Mesothelial cell of epicardium (in vitro differentiated cells): Measurements from ENCODE around the gene OR2T1. TPM values are rescaled to one million over a fixed set of nuclear protein-coding genes. Genes with fewer than 3 reads are reported as not detected.

Experiments used
- DNase-seq, 2 experiments: peaks; one replicate each; pipeline ENCODE4 v3.0.0; 2021; ENCODE audit warnings: low spot score in 2 of 2; ENCODE audit not compliant: unreplicated experiment in 2 of 2
- H3K27ac Mint-ChIP-seq: 2 replicates; pipeline ENCODE4 v1.8.0; 2021; ENCODE audit warnings: mixed read lengths
- H3K27me3 Mint-ChIP-seq: 2 replicates; pipeline ENCODE4 v1.8.0; 2021; ENCODE audit warnings: low read depth, mixed read lengths
- H3K36me3 Mint-ChIP-seq: 2 replicates; pipeline ENCODE4 v1.8.0; 2021; ENCODE audit warnings: mixed read lengths
- H3K4me1 Mint-ChIP-seq: 2 replicates; pipeline ENCODE4 v1.8.0; 2021; ENCODE audit warnings: mixed read lengths
- H3K4me3 Mint-ChIP-seq: 2 replicates; pipeline ENCODE4 v1.8.0; 2021; ENCODE audit warnings: mild to moderate bottlenecking, moderate library complexity, mixed read lengths
- H3K9me3 Mint-ChIP-seq: 2 replicates; pipeline ENCODE4 v1.8.0; 2021; ENCODE audit warnings: mixed read lengths
- CTCF ChIP-seq: fragments of 200-600 bp; sonication (generic); IDR thresholded peaks from one replicate; pipeline ENCODE4 v1.5.0; 2021; ENCODE audit warnings: antibody characterized with exemption; ENCODE audit not compliant: unreplicated experiment
- total RNA-seq: library from RNA; stranded (reverse); gene quantifications from 3 replicates; pipeline ENCODE4 v1.2.1, GENCODE V29; 2021

Gene OR2T1
- total RNA-seq, 1 donor from 2014 or later = not detected

DNA sequence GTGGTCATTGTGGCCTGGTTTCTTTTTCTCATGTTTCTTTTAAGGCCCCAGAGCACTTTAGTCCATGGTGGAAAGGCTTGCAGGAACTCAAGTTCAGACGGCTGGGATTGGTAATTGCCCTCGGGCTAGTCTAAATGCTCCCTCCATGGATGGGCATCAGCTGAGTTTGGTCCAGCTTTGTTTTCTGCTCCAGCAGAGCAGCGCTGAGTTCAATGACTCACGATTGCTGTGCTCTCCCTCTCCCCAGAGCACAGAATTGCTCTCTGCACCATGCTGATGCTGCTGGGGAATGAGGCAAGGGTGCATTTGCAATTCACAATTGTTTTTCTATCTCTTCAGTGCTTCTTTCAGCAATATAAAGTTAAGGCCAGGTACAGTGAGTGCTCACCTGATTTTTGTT lies 29.1 kb upstream of the OR2T1 start:
- Mint-ChIP-seq H3K4me1 (no peaks in the 10 kb centered on the region), H3K27me3 (no peaks in the 10 kb centered on the region), H3K9me3 (peaks cover 88% of the 10 kb centered on the region), H3K4me3 (no peak overlapping the region), H3K27ac (no peak overlapping the region), H3K36me3 (no peaks in the 10 kb centered on the region)
- TF ChIP-seq CTCF = no peak
- DNase-seq = no peak

- no peaks in the 10 kb centered on the region for H3K27me3 Mint-ChIP-seq
- TF ChIP-seq CTCF = no peak
- no peaks in the 10 kb centered on the region for H3K36me3 Mint-ChIP-seq
- no peak within 1 kb of the TSS for H3K4me3 Mint-ChIP-seq
- no peak within 1 kb of the TSS for H3K27ac Mint-ChIP-seq
- H3K9me3 Mint-ChIP-seq = peaks cover 79% of the 10 kb centered on the region
- no peak for DNase-seq
- no peaks in the 10 kb centered on the region for H3K4me1 Mint-ChIP-seq
Measured at GRCh38 chr1:248375446-248375845, 27.4 kb upstream of the OR2T1 start, which contains the start of gene OR2T6. OR2T6 (plus strand) TSS chr1:248375746; CDS start chr1:248387609, 11,863 bp downstream.

DNA sequence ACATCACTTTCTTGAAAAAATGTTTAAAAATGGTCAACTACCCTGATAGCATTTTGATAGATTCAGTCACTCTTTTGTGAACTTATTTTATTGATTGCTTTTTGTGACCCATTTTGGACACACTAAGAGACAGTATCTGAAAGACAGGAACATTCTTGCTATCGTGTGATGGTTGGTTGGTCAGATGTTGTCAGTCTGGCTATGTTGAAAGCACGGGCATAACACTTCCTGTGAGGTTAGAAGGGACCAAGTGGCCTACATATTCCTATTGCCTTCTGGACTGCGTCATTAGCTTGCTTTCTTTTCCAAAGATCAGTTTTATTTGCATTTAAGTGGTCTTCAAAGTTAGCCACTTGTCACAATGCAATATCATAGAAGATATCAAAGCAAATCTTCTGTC lies 25.9 kb upstream of the OR2T1 start:
- Mint-ChIP-seq H3K9me3 (peaks cover 77% of the 10 kb centered on the region), H3K4me3 (no peak overlapping the region), H3K27me3 (no peaks in the 10 kb centered on the region), H3K36me3 (no peaks in the 10 kb centered on the region), H3K27ac (no peak overlapping the region), H3K4me1 (no peaks in the 10 kb centered on the region)
- no peak for DNase-seq
- no peak for TF ChIP-seq CTCF

DNA sequence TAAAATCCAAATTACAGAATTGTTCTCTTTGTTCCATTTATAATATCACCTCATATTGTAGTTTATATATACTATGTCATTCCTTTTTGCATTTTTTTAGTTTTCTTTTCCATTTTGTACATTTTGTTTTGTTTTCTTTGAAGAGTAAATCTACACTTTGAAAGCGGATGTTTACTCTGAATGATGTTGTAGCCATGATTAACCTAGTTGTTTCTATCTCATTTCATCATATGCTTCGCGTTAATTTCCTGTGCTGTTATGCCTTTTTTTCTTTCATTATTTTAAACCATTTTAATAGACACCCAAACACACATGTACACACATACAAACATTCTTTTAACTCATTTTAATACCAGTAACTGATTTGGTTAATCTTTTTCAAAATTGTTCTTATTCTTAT lies 22.0 kb upstream of the OR2T1 start:
- TF ChIP-seq CTCF = no peak
- Mint-ChIP-seq H3K36me3 (no peaks in the 10 kb centered on the region), H3K9me3 (peaks cover 55% of the 10 kb centered on the region), H3K27me3 (no peaks in the 10 kb centered on the region), H3K27ac (no peak overlapping the region), H3K4me1 (no peaks in the 10 kb centered on the region), H3K4me3 (no peak overlapping the region)
- no peak for DNase-seq

DNA sequence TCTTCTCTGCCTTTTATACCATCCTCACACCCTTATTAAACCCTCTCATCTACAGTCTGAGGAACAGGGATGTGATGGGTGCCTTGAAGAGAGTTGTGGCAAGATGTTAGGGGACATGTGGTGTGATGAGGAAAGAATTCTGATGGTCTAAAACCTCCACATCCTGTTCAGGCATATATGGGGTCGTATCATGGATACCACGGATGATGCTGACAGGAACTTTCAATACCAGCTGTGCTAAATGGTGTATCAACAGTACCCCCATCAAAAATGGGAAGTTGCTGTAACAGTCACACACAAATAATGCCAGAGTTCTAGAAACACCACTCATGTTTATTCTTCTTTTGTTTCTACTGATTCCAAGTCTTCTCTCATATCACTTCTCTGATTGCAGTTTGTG lies 14.4 kb upstream of the OR2T1 start:
- no peaks in the 10 kb centered on the region for H3K27me3 Mint-ChIP-seq
- H3K9me3 Mint-ChIP-seq = peaks cover 69% of the 10 kb centered on the region
- DNase-seq = no peak
- no peak for TF ChIP-seq CTCF
- no peak overlapping the region for H3K27ac Mint-ChIP-seq
- H3K4me3 Mint-ChIP-seq = no peak overlapping the region
- H3K4me1 Mint-ChIP-seq = no peaks in the 10 kb centered on the region
- peaks cover 2% of the 10 kb centered on the region for H3K36me3 Mint-ChIP-seq

- Mint-ChIP-seq H3K4me3 (no peak overlapping the region), H3K36me3 (peaks cover 2% of the 10 kb centered on the region), H3K27me3 (no peaks in the 10 kb centered on the region), H3K4me1 (no peaks in the 10 kb centered on the region), H3K9me3 (peaks cover 88% of the 10 kb centered on the region), H3K27ac (no peak overlapping the region)
- DNase-seq = no peak
- no peak for TF ChIP-seq CTCF
Measured at GRCh38 chr1:248393050-248393449, 9.8 kb upstream of the OR2T1 start.
